HG03521 (cell line): ENCODE data around the gene BAIAP3.
"Not testable (repeated sequence)": the region's sequence is repeated elsewhere in the genome, so short reads cannot be mapped to it uniquely, and the experiment has no call there.

Source experiments
- ATAC-seq: cut with Tn5 transposase; IDR thresholded peaks from one replicate; pipeline ENCODE4 v1.9.1; 2021; ENCODE audit warnings: mild to moderate bottlenecking, moderate library complexity; ENCODE audit not compliant: unreplicated experiment

The BAIAP3 gene

GRCh38 chr16:1333149-1333812 lies at the start of gene BAIAP3:
Gene BAIAP3, plus strand, starts transcription at chr16:1333645. Its CDS starts 4,905 bp downstream, at chr16:1338550.
- no peak for ATAC-seq

- no peak for ATAC-seq
Observed at GRCh38 chr16:1283996-1284616, 49.3 kb upstream of the BAIAP3 start.

GRCh38 chr16:1285669-1286512 lies 47.6 kb upstream of the BAIAP3 start:
- ATAC-seq: no peak

DNA sequence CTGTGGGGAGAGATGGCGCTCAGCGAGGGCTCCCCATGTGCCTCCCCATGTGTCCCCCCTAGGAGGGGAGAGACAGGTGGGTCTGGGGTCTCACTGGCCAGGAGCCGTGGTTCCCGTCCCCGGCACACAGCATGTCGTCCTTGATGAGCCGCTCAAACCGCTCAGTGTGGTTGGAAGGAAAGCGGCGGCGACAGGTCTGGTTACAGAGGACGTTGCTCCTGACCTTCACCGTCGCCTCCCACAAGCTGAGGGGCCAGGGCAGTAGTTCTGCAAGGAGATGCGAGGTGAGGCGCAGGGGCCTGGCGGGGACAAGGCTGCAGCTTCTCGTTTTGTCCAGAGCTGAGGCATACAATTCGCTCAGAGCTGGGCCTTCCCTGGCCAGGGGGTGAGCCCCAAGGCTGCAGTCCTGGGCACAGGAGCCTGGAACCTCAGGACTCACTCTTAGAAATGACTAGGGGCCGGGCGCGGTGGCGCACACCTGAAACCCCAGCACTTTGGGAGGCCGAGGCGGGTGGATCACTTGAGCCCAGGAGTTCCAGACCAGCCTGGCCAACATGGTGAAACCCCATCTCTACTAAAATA lies 46.8 kb upstream of the BAIAP3 start:
- no peak for ATAC-seq

DNA sequence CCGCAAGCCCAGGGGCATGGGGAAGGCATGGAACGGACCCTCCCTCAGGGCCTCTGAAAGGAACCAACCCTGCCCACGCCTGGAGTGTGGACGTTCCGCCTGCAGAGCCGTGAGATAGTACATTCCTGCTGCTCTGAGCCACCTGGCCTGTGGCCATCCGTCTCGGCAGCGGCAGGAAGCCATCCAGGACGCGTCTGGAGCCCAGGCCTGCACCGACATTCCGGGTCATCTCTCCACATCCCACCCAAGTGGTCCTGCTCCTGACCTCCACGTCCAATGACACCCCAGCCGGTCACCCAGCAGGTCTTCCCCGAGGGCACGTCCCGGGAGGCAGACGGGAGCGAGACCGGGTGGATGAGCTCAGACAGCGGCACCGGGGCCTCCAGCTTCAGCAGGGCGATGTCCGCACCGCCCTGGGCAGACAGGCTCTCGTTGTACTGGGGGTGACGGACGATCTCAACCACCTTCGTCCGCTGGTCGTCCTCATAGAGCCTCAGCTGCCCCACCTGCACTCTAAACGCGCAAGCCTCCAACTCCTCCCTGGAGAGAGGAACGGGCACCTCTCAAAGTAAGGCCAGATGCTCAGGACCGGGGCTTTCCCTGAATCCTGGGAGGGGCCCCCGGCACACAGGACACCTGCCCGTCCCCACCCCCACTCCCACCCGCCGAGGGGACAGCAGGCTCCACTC lies 45.3 kb upstream of the BAIAP3 start:
- ATAC-seq: no peak

DNA sequence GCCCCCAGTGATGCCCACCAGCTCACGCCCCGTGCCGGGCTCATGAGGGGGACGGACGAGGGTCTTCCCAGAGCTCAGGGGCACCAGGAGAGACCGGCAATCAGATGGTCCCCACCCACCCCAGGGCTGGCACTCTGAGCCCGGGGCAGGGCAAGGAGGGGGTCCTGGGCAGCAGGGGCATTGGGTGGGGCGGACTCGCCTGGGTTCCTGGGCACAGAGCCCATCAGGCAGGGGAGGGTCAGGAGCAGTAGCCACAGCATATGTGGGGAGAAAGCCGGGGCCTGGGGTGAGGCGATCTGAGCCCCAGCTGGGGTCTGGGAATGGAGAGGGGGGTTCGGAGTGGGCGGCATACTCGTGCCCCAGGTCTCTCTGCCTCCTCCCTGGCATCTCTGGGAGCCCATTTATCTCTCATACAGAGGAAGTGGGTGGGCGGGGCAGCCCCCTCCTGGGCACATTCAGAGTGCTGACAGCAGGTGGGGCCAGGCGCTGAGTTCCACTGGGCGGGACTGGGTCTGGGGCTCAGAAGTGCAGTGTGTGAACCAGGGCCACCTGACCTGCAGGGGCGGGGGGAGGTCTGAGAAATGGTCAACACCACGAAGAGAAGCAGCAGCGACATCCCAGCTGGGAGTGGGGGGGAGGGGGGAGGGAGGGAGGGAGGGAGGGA lies 44.5 kb upstream of the BAIAP3 start:
- ATAC-seq: no peak

GRCh38 chr16:1289477-1289866 lies 44.0 kb upstream of the BAIAP3 start:
- ATAC-seq: no peak

- ATAC-seq: no peak
Observed at GRCh38 chr16:1290063-1290501, 43.4 kb upstream of the BAIAP3 start.

GRCh38 chr16:1290860-1291575 lies 42.4 kb upstream of the BAIAP3 start:
- no peak for ATAC-seq

DNA sequence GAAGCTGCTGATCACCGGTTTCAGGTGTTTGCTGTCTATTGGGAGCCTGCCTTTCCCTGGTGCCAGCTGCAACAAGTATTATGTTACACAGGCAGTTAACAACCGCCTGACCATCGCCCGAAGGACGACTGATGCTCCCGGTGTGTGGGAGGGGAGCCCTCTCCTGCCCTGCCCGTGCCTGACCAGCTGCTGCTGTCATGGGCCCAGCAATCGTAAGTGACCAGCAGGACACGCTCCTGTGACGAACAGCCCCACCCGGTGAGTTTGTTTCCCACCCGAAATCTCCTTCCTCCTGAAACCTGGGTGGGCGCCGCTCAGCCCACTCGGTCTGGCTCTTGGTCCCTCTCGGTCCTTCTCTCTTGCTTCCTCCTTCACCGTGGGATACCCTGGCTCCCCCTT lies 41.9 kb upstream of the BAIAP3 start:
- no peak for ATAC-seq

- not testable (repeated sequence) for ATAC-seq
Observed at GRCh38 chr16:1292208-1292607, 41.2 kb upstream of the BAIAP3 start.

GRCh38 chr16:1292808-1293207 lies 40.6 kb upstream of the BAIAP3 start:
- ATAC-seq: not testable (repeated sequence)

DNA sequence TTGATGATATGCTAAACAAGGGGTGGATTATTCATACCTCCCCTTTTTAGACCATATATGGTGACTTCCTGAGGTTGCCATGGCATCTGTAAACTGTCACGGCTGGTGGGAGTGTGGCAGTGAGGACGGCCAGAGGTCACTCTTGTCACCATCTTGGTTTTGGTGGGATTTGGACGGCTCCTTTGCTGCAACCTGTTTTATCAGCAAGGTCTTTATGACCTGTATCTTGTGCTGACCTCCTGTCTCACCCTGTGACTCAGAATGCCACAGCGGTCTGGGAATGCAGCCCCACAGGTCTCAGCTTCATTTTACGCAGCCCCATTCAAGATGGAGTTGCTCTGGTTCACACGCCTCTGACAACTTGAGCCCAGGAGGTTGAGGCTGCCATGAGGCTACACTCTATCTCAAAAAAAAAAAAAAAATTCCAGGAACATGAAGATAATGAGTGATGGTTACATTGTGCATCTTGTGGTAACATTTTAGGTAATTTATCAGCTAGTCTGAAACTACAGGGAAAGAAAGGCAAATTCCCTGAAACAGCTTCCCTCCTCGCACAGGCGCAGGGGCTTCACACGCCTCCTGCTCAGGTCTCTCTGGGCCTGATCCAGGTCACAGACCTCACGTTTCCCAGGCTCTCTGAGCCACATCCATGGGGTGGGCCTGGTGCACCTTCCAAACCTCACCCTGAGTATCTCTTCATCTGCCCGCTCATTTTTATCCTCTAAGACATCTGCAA lies 39.4 kb upstream of the BAIAP3 start:
- no peak for ATAC-seq

DNA sequence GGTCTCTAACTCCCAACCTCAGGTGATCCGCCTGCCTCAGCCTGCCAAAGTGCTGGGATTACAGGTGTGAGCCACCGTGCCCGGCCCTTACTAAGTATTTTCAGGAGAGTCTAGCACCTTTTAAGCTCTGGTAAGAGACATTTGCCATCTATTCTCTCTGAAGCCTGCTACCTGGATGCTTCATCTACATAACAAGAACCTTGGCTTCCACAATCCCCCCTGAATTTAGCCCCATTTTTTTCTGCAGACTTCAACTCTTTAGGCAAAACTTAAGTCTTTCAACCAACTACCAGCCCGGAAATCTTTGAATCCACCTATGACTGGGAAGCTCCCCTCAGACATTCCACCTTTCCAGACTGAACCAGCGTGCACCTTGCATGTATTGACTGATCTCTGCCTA lies 38.0 kb upstream of the BAIAP3 start:
- no peak for ATAC-seq

GRCh38 chr16:1296688-1297017 lies 36.8 kb upstream of the BAIAP3 start:
- ATAC-seq: not testable (repeated sequence)

- no peak for ATAC-seq
Observed at GRCh38 chr16:1297018-1297696, 36.3 kb upstream of the BAIAP3 start.

DNA sequence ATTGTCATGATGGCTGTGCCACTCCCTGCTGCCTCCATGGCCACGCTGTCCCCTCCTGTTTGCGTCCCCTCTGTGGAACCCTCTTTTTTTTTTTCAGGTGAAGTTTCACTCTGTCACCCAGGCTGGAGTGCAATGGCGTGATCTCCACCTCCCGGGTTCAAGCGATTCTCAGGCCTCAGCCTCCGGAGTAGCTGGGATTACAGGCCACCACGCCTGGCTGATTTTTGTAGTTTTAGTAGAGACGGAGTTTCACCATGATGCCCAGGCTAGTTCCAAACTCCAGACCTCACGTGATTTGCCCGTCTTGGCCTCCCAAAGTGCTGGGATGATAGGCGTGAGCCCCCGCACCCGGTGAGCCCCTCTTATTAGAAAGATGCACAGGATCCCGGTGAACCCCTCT lies 35.0 kb upstream of the BAIAP3 start:
- no peak for ATAC-seq

DNA sequence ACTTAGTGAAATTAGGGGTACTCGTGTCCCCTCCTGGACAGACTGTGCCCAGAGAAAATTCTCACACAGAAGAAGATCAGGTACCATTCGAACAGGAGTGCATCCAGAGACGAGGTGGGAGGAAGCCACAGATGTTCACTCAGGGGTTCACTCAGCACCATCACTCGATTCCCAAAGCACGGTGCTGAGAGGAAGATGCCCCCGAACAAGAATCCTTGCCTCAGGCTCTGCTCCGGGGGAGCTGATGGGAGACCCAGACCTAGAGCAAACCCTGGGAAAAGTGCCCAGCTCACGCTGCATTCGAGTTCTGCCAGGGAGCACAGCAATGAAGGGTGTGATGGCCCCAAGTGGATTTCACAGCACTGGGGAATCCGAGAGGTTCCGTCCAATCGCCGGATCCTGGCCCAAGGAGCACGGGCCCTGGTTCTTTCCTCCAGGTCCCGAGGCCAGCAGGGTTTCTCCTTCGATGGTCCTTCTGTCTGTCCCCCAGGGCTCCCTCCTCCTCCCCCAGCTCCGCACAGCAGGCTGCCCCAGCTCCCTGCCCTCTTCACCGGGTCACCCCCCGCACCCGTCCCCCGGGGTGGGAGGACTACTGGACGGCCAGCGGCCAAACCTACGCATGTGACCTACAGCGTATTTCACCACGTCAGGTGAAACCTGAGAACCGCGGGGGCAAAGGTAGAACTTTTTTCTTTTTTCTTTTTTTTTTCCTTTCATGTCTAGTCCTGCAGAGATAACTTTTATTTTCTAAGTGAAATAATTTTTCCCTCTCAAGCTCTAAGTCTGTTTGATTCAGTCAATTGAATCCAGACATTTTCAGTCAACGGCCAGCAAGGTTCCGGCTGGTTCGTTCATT lies 34.2 kb upstream of the BAIAP3 start:
- ATAC-seq: no peak
